Activated naive CD4-positive, alpha-beta T cell treated with anti-CD3 and anti-CD28 coated beads, Interleukin-2, amount 10 ng/mL, durations not matched to agents 7 days and 5 days (primary cell): ENCODE measurements around the gene AHCYL2.
A peak's percentile ranks its signal among the peaks of the same experiment; 100 is the strongest.
"Not testable (repeated sequence)": the region's sequence is repeated elsewhere in the genome, so short reads cannot be mapped to it uniquely, and the experiment has no call there.

Experiments
- CTCF ChIA-PET: fragments of 350-600 bp; sonication (Branson Sonifier 250); formaldehyde crosslinking; loops from one replicate; lab custom pipeline; 2021; ENCODE audit warnings: antibody characterized with exemption; lab: Charles Lee
- DNase-seq: peaks from one replicate; pipeline ENCODE4 v3.0.0-alpha.2; 2020
- H3K27ac Mint-ChIP-seq: one replicate; pipeline ENCODE4 v1.8.0; 2021; ENCODE audit warnings: mild to moderate bottlenecking, moderate library complexity, mixed read lengths
- H3K27me3 Mint-ChIP-seq: one replicate; pipeline ENCODE4 v1.8.0; 2021; ENCODE audit warnings: mild to moderate bottlenecking, mixed read lengths
- H3K36me3 Mint-ChIP-seq: one replicate; pipeline ENCODE4 v1.8.0; 2021; ENCODE audit warnings: mixed read lengths
- H3K4me1 Mint-ChIP-seq: one replicate; pipeline ENCODE4 v1.8.0; 2021; ENCODE audit warnings: mixed read lengths
- H3K4me3 Mint-ChIP-seq: one replicate; pipeline ENCODE4 v1.8.0; 2021; ENCODE audit warnings: mild to moderate bottlenecking, moderate library complexity, mixed read lengths
- H3K9me3 Mint-ChIP-seq: one replicate; pipeline ENCODE4 v1.8.0; 2021; ENCODE audit warnings: mixed read lengths

The AHCYL2 gene

DNA sequence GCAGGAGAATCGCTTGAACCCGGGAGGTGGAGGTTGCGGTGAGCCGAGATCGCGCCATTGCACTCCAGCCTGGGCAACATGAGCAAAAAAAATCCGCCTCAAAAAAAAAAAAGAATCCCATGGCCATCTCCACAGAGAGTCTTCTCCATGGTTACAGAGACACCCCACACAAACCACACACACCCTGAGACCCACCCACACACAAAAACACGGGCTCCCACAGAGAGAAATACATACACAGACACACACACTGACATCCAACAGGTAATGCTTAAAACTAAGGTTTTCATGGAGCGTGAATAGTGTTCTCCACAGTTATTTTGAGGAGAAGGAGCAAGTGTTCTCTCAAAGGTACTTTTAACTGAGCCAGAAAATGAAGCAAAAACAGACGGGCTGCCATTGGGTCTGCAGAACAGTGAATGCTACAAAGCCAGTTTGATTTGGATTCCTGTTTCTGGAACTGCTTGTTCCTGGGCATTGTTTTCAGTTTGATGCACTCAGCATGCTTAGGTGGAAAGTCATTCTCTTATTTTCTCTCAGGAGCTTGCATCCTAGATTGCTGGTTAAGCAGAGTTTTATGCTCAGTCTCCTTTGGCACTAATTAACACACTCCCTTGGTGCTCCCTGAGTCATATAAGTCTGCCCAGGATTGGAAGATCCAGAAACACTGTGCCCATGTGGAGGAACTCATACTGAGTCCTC, 15.4 kb downstream of the AHCYL2 start:
- H3K9me3 Mint-ChIP-seq: no peaks in the 10 kb centered on the region
- H3K4me3 Mint-ChIP-seq: no peak overlapping the region
- no peak for DNase-seq
- no peaks in the 10 kb centered on the region for H3K27me3 Mint-ChIP-seq
- CTCF ChIA-PET: no interaction called here
- H3K4me1 Mint-ChIP-seq: no peaks in the 10 kb centered on the region
- H3K27ac Mint-ChIP-seq: no peak overlapping the region
- peaks cover 2% of the 10 kb centered on the region for H3K36me3 Mint-ChIP-seq

DNA sequence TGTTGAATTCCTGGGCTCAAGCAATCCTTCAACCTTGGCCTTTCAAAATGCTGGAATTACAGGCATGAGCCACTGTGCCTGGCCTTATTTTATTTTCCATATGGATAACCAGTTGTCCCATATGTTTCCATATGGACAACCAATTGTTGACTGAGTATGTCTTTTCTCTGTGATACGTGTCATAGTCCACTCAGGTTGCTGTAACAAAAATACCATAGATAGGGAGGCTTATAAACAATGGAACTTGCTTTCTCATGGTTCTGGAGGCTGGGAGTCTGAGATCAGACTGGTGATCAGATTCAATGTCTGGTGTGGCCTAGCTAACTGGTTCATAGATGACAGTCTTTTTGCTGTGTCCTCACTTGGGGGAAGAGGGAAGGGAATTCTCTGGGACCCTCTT, 19.4 kb downstream of the AHCYL2 start:
- no peak for DNase-seq
- Mint-ChIP-seq H3K27ac (no peak overlapping the region), H3K4me1 (no peaks in the 10 kb centered on the region), H3K36me3 (peaks cover 5% of the 10 kb centered on the region), H3K4me3 (no peak overlapping the region), H3K9me3 (no peaks in the 10 kb centered on the region), H3K27me3 (no peaks in the 10 kb centered on the region)
- CTCF ChIA-PET: no interaction called here

DNA sequence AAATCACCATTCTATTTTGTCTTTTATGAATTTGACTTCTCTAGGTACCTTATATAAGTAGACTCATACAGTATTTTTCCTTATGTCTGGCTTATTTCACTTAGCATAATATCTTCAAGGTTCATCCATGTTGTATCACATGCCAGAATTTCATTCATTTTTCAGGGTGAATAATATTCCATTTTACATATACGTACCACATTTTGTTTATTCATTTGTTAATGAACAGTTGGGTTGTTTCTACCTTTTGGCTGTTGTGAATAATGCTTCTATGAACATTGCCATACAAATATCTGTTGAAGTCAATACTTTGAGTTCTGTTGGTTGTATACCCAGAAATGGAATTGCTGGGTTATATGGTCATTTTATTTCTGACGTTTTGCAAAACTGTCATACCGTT, 20.7 kb downstream of the AHCYL2 start:
- Mint-ChIP-seq H3K27ac (no peak overlapping the region), H3K27me3 (no peaks in the 10 kb centered on the region), H3K4me1 (no peaks in the 10 kb centered on the region), H3K9me3 (no peaks in the 10 kb centered on the region), H3K36me3 (peaks cover 5% of the 10 kb centered on the region), H3K4me3 (no peak overlapping the region)
- no peak for DNase-seq
- CTCF ChIA-PET: no interaction called here

DNA sequence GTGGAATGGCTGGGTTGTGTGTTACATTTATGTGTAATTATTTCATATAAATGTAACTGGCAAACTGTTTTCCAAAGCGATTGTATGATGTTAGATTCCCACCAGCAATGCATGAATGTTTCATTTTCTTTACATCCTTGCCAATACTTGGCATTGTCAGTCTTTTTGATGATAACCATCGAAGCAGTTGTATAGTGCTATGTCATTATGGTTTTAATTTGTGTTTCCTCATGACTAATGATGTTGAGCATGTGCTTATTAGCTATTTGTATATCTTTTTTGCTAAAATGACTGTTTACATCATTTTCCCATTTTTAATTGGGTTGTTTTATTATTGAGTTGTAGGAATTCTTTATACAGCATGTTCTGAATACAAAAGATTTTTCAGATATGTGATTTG, 22.3 kb downstream of the AHCYL2 start:
- CTCF ChIA-PET: interaction anchor here (1.7 kb wide), 1 partner anchor 28 kb away, joined by 8 read pairs; no protein-coding TSS in a partner anchor
- no peak overlapping the region for H3K27ac Mint-ChIP-seq
- no peaks in the 10 kb centered on the region for H3K27me3 Mint-ChIP-seq
- DNase-seq: no peak
- H3K36me3 Mint-ChIP-seq: peaks cover 5% of the 10 kb centered on the region
- no peak overlapping the region for H3K4me3 Mint-ChIP-seq
- no peaks in the 10 kb centered on the region for H3K9me3 Mint-ChIP-seq
- H3K4me1 Mint-ChIP-seq: no peaks in the 10 kb centered on the region

DNA sequence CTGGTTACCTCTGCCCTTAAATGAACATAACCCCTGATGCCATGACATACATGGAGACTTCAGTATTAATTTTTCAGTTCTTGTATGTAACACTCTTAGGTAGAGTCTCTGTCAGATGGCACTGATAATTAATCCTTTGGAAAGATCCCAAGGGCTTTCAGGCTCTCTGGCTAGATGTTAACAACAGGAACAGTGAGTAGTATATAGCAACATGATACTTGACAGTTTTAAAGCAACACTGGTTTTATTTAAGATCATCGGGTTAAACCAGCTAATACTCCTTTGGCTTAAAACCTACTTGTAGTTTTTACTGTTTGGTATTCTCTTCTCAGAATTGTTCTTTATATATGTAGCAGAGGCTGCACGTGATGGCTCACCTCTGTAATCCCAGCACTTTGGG, 27.3 kb downstream of the AHCYL2 start:
- Mint-ChIP-seq H3K36me3 (no peaks in the 10 kb centered on the region), H3K4me3 (no peak overlapping the region), H3K4me1 (no peaks in the 10 kb centered on the region), H3K27ac (no peak overlapping the region), H3K27me3 (no peaks in the 10 kb centered on the region), H3K9me3 (no peaks in the 10 kb centered on the region)
- CTCF ChIA-PET: no interaction called here
- DNase-seq: no peak

DNA sequence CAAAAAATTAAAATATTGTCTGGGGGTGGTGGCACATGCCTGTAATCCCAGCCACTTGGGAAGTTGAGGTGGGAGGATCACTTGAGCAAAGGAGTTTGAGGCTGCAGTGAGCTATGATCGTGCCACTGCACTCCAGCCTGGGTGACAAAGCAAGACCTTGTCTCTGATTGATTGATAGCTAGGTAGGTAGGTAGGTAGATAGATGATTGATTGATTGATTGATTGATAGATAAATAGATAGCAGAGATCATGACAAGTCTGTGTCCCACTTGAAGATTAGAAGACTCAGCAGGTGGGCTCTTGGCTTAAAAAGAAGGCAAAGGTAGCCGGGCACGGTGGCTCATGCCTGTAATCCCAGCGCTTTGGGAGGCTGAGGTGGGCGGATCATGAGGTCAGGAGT, 27.8 kb downstream of the AHCYL2 start:
- CTCF ChIA-PET, DNase-seq, H3K36me3 Mint-ChIP-seq, H3K9me3 Mint-ChIP-seq, H3K27ac Mint-ChIP-seq, H3K4me1 Mint-ChIP-seq, H3K27me3 Mint-ChIP-seq, H3K4me3 Mint-ChIP-seq: not testable (repeated sequence)

DNA sequence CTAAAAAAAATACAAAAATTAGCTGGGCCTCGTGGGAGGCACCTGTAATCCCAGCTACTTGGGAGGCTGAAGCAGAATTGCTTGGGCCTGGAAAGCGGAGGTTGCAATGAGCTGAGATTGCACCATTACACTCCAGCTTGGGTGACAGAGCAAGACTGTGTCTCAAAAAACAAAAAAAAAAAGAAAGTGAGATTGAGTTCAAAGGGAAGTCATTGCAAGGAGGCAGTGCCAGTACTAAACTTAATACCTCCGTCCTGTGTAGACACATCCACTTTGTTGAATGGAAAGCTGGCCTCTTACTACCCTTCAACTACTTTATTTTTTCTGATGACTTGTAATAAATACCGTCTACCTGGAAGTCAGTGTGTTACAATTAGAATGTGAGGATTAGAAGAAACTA, 31.0 kb downstream of the AHCYL2 start:
- CTCF ChIA-PET: interaction anchor here (1.0 to 1.7 kb wide), 2 partner anchors 16 to 37 kb away, joined by 6 to 7 read pairs; no protein-coding TSS in a partner anchor
- Mint-ChIP-seq H3K4me3 (no peak overlapping the region), H3K36me3 (no peaks in the 10 kb centered on the region), H3K27ac (no peak overlapping the region), H3K9me3 (no peaks in the 10 kb centered on the region), H3K4me1 (peaks cover 16% of the 10 kb centered on the region), H3K27me3 (no peaks in the 10 kb centered on the region)
- DNase-seq: no peak

DNA sequence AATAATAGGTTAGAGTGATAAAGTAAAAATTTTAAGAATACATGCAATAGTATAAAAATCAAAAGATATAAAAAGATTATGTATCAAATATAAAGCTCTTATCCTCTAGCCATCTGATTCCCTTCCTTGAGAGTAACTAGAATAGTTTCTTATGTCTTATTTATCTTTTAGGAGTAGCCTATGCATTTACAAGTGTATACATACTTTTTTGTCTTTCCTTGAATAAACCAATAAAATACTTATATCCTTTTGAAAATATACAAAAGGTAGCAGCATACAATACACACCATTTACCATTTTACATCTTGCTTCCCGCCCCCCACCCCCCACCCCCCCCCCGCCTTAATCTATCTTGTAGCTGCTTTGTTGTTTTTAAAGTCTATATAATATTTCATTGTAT, 31.4 kb downstream of the AHCYL2 start:
- Mint-ChIP-seq H3K9me3 (no peaks in the 10 kb centered on the region), H3K4me3 (no peak overlapping the region), H3K4me1 (peaks cover 16% of the 10 kb centered on the region), H3K27me3 (no peaks in the 10 kb centered on the region), H3K27ac (no peak overlapping the region), H3K36me3 (no peaks in the 10 kb centered on the region)
- CTCF ChIA-PET: interaction anchor here (1.0 to 1.7 kb wide), 2 partner anchors 15 to 38 kb away, joined by 6 to 7 read pairs; no protein-coding TSS in a partner anchor
- no peak for DNase-seq

DNA sequence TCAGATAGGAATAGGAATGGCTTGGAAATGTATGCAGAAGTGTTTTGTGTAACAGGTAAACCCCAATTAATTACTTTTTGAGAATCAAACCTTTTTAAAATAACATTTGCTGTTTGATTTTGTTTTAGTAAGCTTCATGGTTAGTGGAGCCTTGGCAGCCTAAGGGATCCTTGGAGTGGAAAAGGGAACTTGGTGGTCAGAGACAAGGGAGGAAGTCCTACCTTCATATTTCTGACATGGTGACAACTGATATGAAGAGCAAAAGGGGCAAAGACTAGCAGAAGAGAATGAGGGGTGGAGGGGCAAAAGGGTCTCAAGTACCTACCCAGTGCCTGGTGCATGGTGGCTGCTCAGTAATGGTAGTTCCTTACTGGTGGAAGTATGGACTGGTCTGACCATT, 32.3 kb downstream of the AHCYL2 start:
- CTCF ChIA-PET: interaction anchor here (1.7 kb wide), 1 partner anchor 39 kb away, joined by 6 read pairs; no protein-coding TSS in a partner anchor
- no peaks in the 10 kb centered on the region for H3K9me3 Mint-ChIP-seq
- H3K4me3 Mint-ChIP-seq: no peak overlapping the region
- no peak overlapping the region for H3K27ac Mint-ChIP-seq
- DNase-seq: no peak
- H3K4me1 Mint-ChIP-seq: peaks cover 16% of the 10 kb centered on the region
- no peaks in the 10 kb centered on the region for H3K36me3 Mint-ChIP-seq
- H3K27me3 Mint-ChIP-seq: no peaks in the 10 kb centered on the region

DNA sequence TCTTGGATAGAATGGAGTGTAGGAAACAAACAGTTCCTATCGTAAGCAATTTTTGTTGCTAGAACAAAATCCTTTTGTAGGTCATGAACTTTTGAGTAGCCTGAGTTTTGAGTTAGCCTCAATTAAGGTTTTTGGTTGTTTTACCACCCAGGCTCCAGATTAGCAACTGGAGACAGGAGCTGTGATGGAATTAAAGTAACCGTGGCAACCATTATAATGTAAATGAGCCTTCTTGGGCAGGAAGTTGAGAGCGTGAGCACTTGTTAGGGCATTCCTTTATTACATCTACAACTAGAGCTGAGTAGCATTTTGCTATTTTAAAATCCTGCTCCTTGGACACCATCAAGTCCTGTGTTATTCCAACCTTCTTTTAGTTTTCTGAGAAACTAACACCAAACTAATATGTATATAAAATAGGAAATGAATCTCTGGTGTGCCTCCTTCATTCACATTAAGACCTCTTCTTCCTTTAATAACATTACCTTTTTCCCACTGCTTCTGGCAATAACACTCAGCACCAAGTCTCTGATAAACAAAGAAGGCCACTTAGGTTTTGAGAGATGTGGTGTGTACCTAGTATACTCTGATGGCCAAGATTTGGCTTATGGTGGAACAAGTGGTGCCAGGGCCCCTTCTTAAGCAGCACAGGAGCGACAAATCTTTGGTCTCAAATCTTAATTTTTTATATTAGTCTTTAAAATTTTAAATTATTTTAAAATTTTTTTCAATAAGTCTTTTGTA, 34.0 kb downstream of the AHCYL2 start:
- H3K27me3 Mint-ChIP-seq: no peaks in the 10 kb centered on the region
- H3K4me1 Mint-ChIP-seq: peaks cover 16% of the 10 kb centered on the region
- H3K9me3 Mint-ChIP-seq: no peaks in the 10 kb centered on the region
- H3K36me3 Mint-ChIP-seq: no peaks in the 10 kb centered on the region
- DNase-seq: no peak
- CTCF ChIA-PET: interaction anchor here (1.5 to 5.5 kb wide), 3 partner anchors 13 to 40 kb away, joined by 4 to 24 read pairs (median 8); no protein-coding TSS in a partner anchor
- H3K4me3 Mint-ChIP-seq: no peak overlapping the region
- H3K27ac Mint-ChIP-seq: no peak overlapping the region

DNA sequence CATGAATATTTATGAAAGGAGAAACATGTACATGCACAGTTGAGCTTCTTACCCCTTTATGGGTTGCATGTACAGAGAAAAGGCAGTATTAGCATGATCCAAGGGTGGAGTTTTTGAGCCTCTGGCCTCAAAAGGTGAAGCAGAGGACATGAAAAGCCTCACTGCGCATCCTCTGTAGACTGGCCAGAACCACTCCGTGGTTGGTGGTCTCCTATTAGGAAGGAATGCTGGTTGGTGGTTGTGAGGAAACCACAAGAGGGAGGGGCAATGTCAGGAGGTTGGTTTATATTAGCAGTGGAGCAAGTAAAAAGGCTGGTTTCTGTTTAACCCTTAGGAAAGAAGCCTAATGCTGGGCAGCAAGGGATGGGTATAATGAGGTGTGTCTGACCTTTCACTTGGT, 37.5 kb downstream of the AHCYL2 start:
- Mint-ChIP-seq H3K36me3 (no peaks in the 10 kb centered on the region), H3K27ac (peak overlapping the region; percentile 30), H3K27me3 (no peaks in the 10 kb centered on the region), H3K4me1 (peaks cover 16% of the 10 kb centered on the region), H3K9me3 (no peaks in the 10 kb centered on the region), H3K4me3 (no peak overlapping the region)
- DNase-seq: no peak
- CTCF ChIA-PET: interaction anchor here (0.7 to 5.5 kb wide), 4 partner anchors 9 to 99 kb away, joined by 3 to 24 read pairs (median 8); no protein-coding TSS in a partner anchor

DNA sequence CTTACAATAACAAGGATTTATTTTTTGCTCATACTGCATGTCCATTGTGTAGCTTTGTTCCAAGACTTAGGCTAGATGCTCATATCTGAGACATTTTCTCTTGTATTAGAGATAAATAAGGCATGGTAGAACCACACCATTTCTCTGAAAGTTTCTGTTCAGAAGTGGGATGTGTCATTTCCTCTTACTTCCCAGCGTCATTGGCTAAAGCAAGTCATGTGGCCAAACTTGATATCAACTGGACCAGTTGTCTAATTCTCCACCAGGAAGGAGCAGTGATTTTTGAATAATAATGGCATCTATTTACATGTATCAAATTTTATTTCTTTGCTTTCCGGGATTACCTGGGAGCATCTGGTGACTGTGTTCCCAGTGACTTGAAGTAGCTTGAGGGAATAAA, 38.3 kb downstream of the AHCYL2 start:
- no peaks in the 10 kb centered on the region for H3K27me3 Mint-ChIP-seq
- CTCF ChIA-PET: interaction anchor here (2.7 to 5.5 kb wide), 2 partner anchors 9 to 44 kb away, joined by 9 to 24 read pairs; no protein-coding TSS in a partner anchor
- H3K9me3 Mint-ChIP-seq: no peaks in the 10 kb centered on the region
- DNase-seq: no peak
- no peak overlapping the region for H3K4me3 Mint-ChIP-seq
- no peak overlapping the region for H3K27ac Mint-ChIP-seq
- no peaks in the 10 kb centered on the region for H3K36me3 Mint-ChIP-seq
- peaks cover 16% of the 10 kb centered on the region for H3K4me1 Mint-ChIP-seq

DNA sequence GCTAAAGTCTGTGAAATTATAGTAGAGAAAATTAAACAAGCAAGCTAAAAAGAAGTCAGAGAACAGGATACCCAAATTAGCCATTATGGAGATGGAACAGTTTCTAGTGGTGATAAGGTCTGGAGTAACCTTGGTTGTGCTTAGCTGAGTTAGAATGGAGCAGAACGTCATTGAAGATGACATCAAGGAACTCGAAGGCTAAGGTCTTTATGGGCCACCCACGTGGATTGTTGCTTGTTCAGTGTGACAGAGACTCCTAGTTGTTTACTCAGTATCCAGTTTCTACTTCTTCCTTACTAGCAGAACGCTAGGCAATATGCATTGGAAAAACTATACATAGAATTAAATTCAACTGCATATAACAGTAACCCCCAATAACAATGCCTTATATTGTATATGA, 39.7 kb downstream of the AHCYL2 start:
- CTCF ChIA-PET: interaction anchor here (1.8 kb wide), 1 partner anchor 46 kb away, joined by 5 read pairs; no protein-coding TSS in a partner anchor
- Mint-ChIP-seq H3K9me3 (no peaks in the 10 kb centered on the region), H3K4me3 (no peak overlapping the region), H3K4me1 (peaks cover 7% of the 10 kb centered on the region), H3K27ac (no peak overlapping the region), H3K27me3 (no peaks in the 10 kb centered on the region), H3K36me3 (no peaks in the 10 kb centered on the region)
- no peak for DNase-seq

DNA sequence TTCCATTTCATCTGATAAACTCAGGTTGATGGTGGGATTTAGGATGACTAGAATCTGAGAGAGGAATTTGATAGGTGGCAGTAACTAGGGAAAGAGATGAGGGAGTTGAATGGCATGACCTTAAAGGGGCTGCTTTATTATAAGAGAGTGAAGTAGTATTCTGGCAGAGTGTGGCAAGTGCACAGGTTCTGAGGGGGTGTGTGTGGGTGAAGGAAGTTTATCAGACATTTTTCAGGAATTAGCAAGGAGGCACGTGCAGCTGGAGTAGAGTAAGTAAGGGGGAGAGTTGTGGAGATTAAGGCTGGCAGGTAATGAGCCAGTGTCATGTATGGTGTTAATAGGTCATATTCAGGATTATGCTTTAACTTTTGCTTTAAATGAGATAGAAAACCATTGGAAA, 40.5 kb downstream of the AHCYL2 start:
- Mint-ChIP-seq H3K36me3 (no peaks in the 10 kb centered on the region), H3K9me3 (no peaks in the 10 kb centered on the region), H3K27ac (no peak overlapping the region), H3K4me3 (no peak overlapping the region), H3K27me3 (no peaks in the 10 kb centered on the region), H3K4me1 (peaks cover 1% of the 10 kb centered on the region)
- DNase-seq: no peak
- CTCF ChIA-PET: interaction anchor here (1.8 kb wide), 1 partner anchor 47 kb away, joined by 5 read pairs; no protein-coding TSS in a partner anchor
